ENCODE data around the gene GAS7.

DNA sequence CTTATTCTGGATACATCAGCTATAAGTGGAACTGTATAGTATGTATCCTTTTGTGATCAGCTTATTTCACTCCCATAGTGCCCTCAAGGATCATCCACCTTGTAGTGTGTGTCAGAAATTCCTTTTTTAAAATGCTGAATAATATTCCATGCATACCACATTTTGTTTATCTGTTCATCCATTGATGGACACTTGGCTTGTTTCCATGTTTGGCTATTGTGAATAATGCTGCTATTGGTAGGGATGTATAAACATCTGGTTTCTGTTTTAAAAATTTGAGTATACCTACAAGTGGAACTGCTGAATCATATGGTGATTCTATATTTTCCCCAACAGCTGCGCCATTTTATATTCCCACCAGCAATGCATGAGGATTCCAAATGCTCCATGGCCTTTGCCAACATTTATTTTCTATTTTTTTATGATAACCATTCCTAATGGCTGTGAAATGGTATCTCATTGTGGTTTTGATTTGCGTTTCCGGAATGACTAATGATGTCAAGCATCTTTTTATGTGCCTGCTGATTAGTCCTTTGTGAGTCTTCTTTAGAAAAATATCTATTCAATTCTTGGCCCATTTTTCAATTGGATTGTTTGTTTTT, 304.9 kb downstream of the GAS7 start:
- TF ChIP-seq, protein P1, sequence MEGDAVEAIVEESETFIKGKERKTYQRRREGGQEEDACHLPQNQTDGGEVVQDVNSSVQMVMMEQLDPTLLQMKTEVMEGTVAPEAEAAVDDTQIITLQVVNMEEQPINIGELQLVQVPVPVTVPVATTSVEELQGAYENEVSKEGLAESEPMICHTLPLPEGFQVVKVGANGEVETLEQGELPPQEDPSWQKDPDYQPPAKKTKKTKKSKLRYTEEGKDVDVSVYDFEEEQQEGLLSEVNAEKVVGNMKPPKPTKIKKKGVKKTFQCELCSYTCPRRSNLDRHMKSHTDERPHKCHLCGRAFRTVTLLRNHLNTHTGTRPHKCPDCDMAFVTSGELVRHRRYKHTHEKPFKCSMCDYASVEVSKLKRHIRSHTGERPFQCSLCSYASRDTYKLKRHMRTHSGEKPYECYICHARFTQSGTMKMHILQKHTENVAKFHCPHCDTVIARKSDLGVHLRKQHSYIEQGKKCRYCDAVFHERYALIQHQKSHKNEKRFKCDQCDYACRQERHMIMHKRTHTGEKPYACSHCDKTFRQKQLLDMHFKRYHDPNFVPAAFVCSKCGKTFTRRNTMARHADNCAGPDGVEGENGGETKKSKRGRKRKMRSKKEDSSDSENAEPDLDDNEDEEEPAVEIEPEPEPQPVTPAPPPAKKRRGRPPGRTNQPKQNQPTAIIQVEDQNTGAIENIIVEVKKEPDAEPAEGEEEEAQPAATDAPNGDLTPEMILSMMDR (IDR thresholded peaks at IDR 0.05), result no peak
- no peak for TF ChIP-seq POLR2A (IDR thresholded peaks at IDR 0.05)
